Measurements from ENCODE around the gene HAUS8.

HAUS8 gene

DNA sequence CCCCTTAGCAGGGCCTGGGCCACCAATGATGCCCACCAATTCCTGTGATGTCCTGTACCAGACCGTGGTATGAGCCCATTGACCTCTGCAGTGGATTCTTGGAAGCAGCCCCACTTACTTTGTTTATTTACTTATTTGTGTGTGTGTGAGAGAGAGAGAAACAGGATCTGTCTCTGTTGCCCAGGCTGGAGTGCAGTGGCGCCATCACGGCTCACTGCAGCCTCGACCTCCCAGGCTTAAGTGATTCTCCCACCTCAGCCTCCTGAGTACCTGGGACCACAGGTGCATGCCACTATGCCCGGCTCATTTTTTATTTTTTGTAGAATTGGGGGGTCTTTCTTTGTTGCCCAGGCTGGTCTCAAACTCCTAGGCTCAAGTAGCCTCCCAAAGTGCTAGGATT lies 13.3 kb upstream of the HAUS8 start:
- TF ChIP-seq, protein P1, sequence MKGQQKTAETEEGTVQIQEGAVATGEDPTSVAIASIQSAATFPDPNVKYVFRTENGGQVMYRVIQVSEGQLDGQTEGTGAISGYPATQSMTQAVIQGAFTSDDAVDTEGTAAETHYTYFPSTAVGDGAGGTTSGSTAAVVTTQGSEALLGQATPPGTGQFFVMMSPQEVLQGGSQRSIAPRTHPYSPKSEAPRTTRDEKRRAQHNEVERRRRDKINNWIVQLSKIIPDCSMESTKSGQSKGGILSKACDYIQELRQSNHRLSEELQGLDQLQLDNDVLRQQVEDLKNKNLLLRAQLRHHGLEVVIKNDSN (IDR thresholded peaks at IDR 0.05): no peak
- TF ChIP-seq ZBTB7A (IDR thresholded peaks at IDR 0.05; ENCODE audit: low read depth): no peak
- TF ChIP-seq NFIC (IDR thresholded peaks at IDR 0.05): no peak
- TF ChIP-seq CREB1 (IDR thresholded peaks at IDR 0.05; ENCODE audit: low read depth): no peak
- no peak for TF ChIP-seq EP300 (IDR thresholded peaks at IDR 0.05; ENCODE audit: borderline replicate concordance)
- TF ChIP-seq CEBPB (IDR thresholded peaks at IDR 0.05): no peak
- TF ChIP-seq TAF1 (IDR thresholded peaks at IDR 0.05; ENCODE audit: low read depth): no peak
- no peak for TF ChIP-seq TEAD4 (IDR thresholded peaks at IDR 0.05)
- no peak for TF ChIP-seq FOXM1 (IDR thresholded peaks at IDR 0.05; ENCODE audit: borderline replicate concordance, low read depth)
- TF ChIP-seq, protein P2, sequence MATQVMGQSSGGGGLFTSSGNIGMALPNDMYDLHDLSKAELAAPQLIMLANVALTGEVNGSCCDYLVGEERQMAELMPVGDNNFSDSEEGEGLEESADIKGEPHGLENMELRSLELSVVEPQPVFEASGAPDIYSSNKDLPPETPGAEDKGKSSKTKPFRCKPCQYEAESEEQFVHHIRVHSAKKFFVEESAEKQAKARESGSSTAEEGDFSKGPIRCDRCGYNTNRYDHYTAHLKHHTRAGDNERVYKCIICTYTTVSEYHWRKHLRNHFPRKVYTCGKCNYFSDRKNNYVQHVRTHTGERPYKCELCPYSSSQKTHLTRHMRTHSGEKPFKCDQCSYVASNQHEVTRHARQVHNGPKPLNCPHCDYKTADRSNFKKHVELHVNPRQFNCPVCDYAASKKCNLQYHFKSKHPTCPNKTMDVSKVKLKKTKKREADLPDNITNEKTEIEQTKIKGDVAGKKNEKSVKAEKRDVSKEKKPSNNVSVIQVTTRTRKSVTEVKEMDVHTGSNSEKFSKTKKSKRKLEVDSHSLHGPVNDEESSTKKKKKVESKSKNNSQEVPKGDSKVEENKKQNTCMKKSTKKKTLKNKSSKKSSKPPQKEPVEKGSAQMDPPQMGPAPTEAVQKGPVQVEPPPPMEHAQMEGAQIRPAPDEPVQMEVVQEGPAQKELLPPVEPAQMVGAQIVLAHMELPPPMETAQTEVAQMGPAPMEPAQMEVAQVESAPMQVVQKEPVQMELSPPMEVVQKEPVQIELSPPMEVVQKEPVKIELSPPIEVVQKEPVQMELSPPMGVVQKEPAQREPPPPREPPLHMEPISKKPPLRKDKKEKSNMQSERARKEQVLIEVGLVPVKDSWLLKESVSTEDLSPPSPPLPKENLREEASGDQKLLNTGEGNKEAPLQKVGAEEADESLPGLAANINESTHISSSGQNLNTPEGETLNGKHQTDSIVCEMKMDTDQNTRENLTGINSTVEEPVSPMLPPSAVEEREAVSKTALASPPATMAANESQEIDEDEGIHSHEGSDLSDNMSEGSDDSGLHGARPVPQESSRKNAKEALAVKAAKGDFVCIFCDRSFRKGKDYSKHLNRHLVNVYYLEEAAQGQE (IDR thresholded peaks at IDR 0.05; ENCODE audit: low read depth): no peak
- TF ChIP-seq RAD21 (IDR thresholded peaks at IDR 0.05; ENCODE audit: low read depth): no peak
- TF ChIP-seq TCF12 (IDR thresholded peaks at IDR 0.05; ENCODE audit: low read depth): no peak
- TF ChIP-seq, protein P3, sequence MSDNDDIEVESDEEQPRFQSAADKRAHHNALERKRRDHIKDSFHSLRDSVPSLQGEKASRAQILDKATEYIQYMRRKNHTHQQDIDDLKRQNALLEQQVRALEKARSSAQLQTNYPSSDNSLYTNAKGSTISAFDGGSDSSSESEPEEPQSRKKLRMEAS (IDR thresholded peaks at IDR 0.05): no peak
- no peak for TF ChIP-seq EGR1 (IDR thresholded peaks at IDR 0.05)

GRCh38 chr19:17086834-17087233 lies 11.6 kb upstream of the HAUS8 start:
- TF ChIP-seq TEAD4 (IDR thresholded peaks at IDR 0.05): no peak
- no peak for TF ChIP-seq TAF1 (IDR thresholded peaks at IDR 0.05; ENCODE audit: low read depth)
- no peak for TF ChIP-seq YY1 (IDR thresholded peaks at IDR 0.05; ENCODE audit: low read depth)
- TF ChIP-seq, protein P2 (IDR thresholded peaks at IDR 0.05; ENCODE audit: low read depth): no peak
- TF ChIP-seq EP300 (IDR thresholded peaks at IDR 0.05; ENCODE audit: borderline replicate concordance): no peak
- TF ChIP-seq TCF12 (IDR thresholded peaks at IDR 0.05; ENCODE audit: low read depth): no peak
- TF ChIP-seq CEBPB (IDR thresholded peaks at IDR 0.05): no peak

GRCh38 chr19:17086120-17086519 lies 10.9 kb upstream of the HAUS8 start:
- TF ChIP-seq FOXM1 (IDR thresholded peaks at IDR 0.05; ENCODE audit: borderline replicate concordance, low read depth): no peak
- no peak for TF ChIP-seq TEAD4 (IDR thresholded peaks at IDR 0.05)
- TF ChIP-seq YY1 (IDR thresholded peaks at IDR 0.05; ENCODE audit: low read depth): no peak
- TF ChIP-seq TAF1 (IDR thresholded peaks at IDR 0.05; ENCODE audit: low read depth): no peak
- TF ChIP-seq CEBPB (IDR thresholded peaks at IDR 0.05): no peak
- TF ChIP-seq RAD21 (IDR thresholded peaks at IDR 0.05; ENCODE audit: low read depth): no peak
- TF ChIP-seq TCF12 (IDR thresholded peaks at IDR 0.05; ENCODE audit: low read depth): no peak
- no peak for TF ChIP-seq EGR1 (IDR thresholded peaks at IDR 0.05)
- TF ChIP-seq, protein P1 (IDR thresholded peaks at IDR 0.05): no peak
- no peak for TF ChIP-seq CREB1 (IDR thresholded peaks at IDR 0.05; ENCODE audit: low read depth)
- no peak for TF ChIP-seq ZBTB7A (IDR thresholded peaks at IDR 0.05; ENCODE audit: low read depth)
- TF ChIP-seq, protein P2 (IDR thresholded peaks at IDR 0.05; ENCODE audit: low read depth): no peak
- no peak for TF ChIP-seq NFIC (IDR thresholded peaks at IDR 0.05)

DNA sequence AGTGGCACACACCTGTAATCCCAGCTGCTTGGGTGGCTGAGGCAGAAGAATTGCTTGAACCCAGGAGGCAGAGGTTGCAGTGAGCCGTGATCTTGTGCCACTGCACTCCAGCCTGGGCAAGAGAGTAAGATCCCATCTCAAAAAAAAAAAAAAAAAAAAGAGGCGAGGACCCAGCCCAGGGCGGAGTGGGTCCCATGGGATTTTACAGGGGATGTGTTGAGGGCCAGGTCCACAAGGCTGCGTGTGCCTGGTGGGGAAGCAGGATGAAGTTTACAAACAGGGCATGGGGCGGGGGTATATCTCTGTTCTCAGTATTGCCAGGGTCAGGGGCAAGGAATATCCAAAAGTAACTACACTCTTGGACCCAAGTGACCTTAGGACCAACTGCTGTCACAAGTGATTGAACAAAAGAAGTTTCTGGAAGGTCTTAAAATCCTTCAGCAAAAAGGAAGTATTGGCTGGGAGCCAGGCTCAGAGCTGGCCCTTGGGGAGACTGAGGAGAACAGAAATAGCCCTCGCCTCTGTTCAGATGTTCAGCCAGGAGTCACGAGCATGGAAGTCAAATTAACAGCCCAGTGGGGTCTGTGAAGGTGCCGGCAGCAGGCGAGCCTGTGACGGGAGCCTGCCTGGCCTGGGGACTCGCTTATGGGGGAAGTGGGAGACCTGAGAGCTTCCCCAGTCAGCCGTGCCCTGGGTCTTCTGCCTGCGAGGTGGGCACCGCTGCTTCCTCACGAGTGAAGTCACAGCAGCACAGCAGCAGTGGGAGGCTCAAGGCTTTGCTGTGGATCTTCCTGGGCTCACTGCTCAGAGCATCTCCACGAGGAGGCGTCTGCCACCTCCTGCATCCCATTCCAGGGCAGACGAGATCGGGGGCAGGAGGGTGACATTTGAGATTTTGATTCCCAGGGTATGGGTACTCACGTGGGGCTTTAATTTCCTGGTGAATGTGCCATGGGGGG lies 6.7 kb upstream of the HAUS8 start:
- TF ChIP-seq TEAD4 (IDR thresholded peaks at IDR 0.05): no peak
- no peak for TF ChIP-seq RAD21 (IDR thresholded peaks at IDR 0.05; ENCODE audit: low read depth)
- no peak for TF ChIP-seq ZBTB7A (IDR thresholded peaks at IDR 0.05; ENCODE audit: low read depth)
- TF ChIP-seq TAF1 (IDR thresholded peaks at IDR 0.05; ENCODE audit: low read depth): no peak
- TF ChIP-seq NFIC (IDR thresholded peaks at IDR 0.05): no peak
- no peak for TF ChIP-seq EGR1 (IDR thresholded peaks at IDR 0.05)
- TF ChIP-seq, protein P1 (IDR thresholded peaks at IDR 0.05): no peak
- no peak for TF ChIP-seq EP300 (IDR thresholded peaks at IDR 0.05; ENCODE audit: borderline replicate concordance)
- TF ChIP-seq YY1 (IDR thresholded peaks at IDR 0.05; ENCODE audit: low read depth): no peak
- TF ChIP-seq CREB1 (IDR thresholded peaks at IDR 0.05; ENCODE audit: low read depth): no peak
- TF ChIP-seq CEBPB (IDR thresholded peaks at IDR 0.05): no peak
- TF ChIP-seq, protein P2 (IDR thresholded peaks at IDR 0.05; ENCODE audit: low read depth): no peak
- TF ChIP-seq, protein P3 (IDR thresholded peaks at IDR 0.05): no peak
- no peak for TF ChIP-seq FOXM1 (IDR thresholded peaks at IDR 0.05; ENCODE audit: borderline replicate concordance, low read depth)
- no peak for TF ChIP-seq TCF12 (IDR thresholded peaks at IDR 0.05; ENCODE audit: low read depth)

Measured in Ishikawa (cell line).